ENCODE results near the gene YBX2. TPM values are rescaled to one million over a fixed set of nuclear protein-coding genes. Genes with fewer than 3 reads are reported as not detected.

Gene YBX2
- total RNA-seq, 3 donors from 2014 or later = 2.6 to 3.0 (median 2.9) TPM

DNA sequence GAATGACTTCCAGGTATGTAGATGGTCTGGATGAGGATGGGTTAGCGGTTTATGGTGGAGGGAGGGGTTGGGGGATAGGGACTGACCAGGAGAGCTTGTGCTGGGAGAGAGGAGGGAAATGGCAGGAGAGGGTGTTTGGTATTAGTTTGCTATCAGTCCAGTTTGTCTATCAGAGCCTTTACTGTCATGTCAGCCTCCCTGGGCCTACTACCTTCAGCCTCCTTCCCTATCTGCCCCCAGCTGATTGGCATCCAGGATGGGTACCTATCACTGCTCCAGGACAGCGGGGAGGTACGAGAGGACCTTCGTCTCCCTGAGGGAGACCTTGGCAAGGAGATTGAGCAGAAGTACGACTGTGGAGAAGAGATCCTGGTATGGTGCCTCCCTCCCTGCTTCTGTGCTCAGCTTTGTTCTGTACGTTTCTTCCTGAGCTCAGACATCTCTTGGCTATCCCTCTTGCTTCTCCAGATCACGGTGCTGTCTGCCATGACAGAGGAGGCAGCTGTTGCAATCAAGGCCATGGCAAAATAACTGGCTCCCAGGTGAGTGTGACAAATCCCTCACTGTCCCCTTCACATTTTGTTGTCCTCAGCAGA, 16.8 kb upstream of the YBX2 start:
- no peak for TF ChIP-seq POLR2A (IDR thresholded peaks at IDR 0.05)
- TF ChIP-seq, protein P1, sequence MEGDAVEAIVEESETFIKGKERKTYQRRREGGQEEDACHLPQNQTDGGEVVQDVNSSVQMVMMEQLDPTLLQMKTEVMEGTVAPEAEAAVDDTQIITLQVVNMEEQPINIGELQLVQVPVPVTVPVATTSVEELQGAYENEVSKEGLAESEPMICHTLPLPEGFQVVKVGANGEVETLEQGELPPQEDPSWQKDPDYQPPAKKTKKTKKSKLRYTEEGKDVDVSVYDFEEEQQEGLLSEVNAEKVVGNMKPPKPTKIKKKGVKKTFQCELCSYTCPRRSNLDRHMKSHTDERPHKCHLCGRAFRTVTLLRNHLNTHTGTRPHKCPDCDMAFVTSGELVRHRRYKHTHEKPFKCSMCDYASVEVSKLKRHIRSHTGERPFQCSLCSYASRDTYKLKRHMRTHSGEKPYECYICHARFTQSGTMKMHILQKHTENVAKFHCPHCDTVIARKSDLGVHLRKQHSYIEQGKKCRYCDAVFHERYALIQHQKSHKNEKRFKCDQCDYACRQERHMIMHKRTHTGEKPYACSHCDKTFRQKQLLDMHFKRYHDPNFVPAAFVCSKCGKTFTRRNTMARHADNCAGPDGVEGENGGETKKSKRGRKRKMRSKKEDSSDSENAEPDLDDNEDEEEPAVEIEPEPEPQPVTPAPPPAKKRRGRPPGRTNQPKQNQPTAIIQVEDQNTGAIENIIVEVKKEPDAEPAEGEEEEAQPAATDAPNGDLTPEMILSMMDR (IDR thresholded peaks at IDR 0.05) = no peak
- TF ChIP-seq POLR2AphosphoS5 (IDR thresholded peaks at IDR 0.05) = no peak
- H3K9me3 ChIP-seq = no peaks in the 10 kb centered on the region
- intact Hi-C loops (cut with DNase I; ENCODE audit: low total_unique reads) = no loop called here
- peaks cover 5 to 30% of the 10 kb centered on the region in 2 donors for H3K4me1 ChIP-seq
- no peak overlapping the region for H3K27ac ChIP-seq
- H3K27me3 ChIP-seq = no peaks in the 10 kb centered on the region
- H3K36me3 ChIP-seq = no peaks in the 10 kb centered on the region
- H3K4me3 ChIP-seq = no peak overlapping the region
- DNase-seq (ENCODE audit: low spot score in 2 of 2) = no peak

DNA sequence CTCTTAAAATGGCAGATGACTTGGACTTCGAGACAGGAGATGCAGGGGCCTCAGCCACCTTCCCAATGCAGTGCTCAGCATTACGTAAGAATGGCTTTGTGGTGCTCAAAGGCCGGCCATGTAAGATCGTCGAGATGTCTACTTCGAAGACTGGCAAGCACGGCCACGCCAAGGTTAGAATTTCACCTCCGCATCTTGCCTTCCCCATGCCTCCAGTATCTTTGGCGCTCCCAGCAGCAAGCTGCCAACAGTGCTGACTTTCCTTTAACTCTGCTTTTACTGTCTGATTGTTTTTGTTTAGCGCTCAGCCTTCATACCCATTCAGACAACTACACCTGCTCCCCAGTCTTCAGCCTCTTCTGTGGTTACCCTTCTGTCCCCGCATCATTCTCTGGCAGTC, 15.2 kb upstream of the YBX2 start:
- peaks cover 5 to 30% of the 10 kb centered on the region in 2 donors for H3K4me1 ChIP-seq
- intact Hi-C loops (cut with DNase I; ENCODE audit: low total_unique reads) = loop anchor here (5.0 kb wide), 1 partner anchor 248 kb away; the partner anchor contains the start of gene TNFSF13
- H3K27ac ChIP-seq = peak overlapping the region in 1 of 2 donors; percentile 98
- no peaks in the 10 kb centered on the region for H3K36me3 ChIP-seq
- no peaks in the 10 kb centered on the region for H3K9me3 ChIP-seq
- H3K4me3 ChIP-seq = peak overlapping the region; percentile 4 to 98 (median 12)
- TF ChIP-seq POLR2AphosphoS5 (IDR thresholded peaks at IDR 0.05) (no peak), POLR2A (IDR thresholded peaks at IDR 0.05) (no peak)
- TF ChIP-seq, protein P1 (IDR thresholded peaks at IDR 0.05) = no peak
- no peaks in the 10 kb centered on the region for H3K27me3 ChIP-seq
- no peak for DNase-seq (ENCODE audit: low spot score in 2 of 2)

DNA sequence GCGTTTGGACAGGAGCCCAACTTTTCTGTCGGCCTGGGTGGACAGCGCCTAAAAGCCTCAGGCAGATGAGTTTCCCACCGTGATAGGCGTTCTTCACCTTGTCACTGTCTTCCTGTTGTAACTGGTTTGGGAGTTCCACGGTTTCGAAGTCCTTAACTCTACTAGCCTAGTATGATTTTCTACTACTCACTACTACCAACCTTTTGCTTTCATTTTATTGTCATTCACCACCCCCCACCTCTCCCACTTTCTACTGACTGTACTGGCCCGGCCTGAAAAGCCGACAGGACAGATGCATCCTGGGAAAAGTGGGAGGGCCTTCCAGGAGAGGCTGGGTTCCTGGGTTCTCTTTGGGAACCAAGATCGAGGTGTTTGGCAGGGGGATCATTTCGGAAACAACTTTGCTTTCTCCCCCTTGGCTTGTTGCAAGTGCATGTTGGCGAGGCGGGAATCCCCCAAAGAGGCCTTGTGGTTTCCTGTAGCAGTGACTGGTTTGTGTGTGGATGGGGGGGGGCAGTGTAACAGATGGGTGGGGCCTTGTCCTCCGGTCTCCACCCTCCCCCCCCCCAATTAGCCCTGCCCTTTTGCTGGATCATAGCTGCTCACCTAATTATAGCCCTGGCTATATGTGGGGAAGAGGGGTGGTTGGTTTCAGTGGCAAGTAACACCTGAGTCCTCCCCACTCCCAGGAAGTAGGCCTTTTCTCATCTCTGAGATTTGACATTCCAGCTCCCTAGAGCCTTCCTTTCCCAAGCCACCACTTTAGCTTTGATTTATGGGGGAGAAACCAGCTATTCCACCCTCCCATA, 14.4 kb upstream of the YBX2 start:
- H3K4me1 ChIP-seq = peaks cover 5 to 22% of the 10 kb centered on the region in 2 donors
- no peaks in the 10 kb centered on the region for H3K27me3 ChIP-seq
- H3K27ac ChIP-seq = peak overlapping the region; percentile 98 to 99
- TF ChIP-seq, protein P1 (IDR thresholded peaks at IDR 0.05) = no peak
- TF ChIP-seq POLR2AphosphoS5 (IDR thresholded peaks at IDR 0.05) (peak in 1 of 3 donors; percentile 11), POLR2A (IDR thresholded peaks at IDR 0.05) (no peak)
- peak; percentile 74 to 85 for DNase-seq (ENCODE audit: low spot score in 2 of 2)
- intact Hi-C loops (cut with DNase I; ENCODE audit: low total_unique reads) = loop anchor here (5.0 kb wide), 1 partner anchor 248 kb away; the partner anchor contains the start of gene TNFSF13
- H3K36me3 ChIP-seq = no peaks in the 10 kb centered on the region
- H3K9me3 ChIP-seq = no peaks in the 10 kb centered on the region
- H3K4me3 ChIP-seq = peak overlapping the region; percentile 81 to 98 (median 98)

DNA sequence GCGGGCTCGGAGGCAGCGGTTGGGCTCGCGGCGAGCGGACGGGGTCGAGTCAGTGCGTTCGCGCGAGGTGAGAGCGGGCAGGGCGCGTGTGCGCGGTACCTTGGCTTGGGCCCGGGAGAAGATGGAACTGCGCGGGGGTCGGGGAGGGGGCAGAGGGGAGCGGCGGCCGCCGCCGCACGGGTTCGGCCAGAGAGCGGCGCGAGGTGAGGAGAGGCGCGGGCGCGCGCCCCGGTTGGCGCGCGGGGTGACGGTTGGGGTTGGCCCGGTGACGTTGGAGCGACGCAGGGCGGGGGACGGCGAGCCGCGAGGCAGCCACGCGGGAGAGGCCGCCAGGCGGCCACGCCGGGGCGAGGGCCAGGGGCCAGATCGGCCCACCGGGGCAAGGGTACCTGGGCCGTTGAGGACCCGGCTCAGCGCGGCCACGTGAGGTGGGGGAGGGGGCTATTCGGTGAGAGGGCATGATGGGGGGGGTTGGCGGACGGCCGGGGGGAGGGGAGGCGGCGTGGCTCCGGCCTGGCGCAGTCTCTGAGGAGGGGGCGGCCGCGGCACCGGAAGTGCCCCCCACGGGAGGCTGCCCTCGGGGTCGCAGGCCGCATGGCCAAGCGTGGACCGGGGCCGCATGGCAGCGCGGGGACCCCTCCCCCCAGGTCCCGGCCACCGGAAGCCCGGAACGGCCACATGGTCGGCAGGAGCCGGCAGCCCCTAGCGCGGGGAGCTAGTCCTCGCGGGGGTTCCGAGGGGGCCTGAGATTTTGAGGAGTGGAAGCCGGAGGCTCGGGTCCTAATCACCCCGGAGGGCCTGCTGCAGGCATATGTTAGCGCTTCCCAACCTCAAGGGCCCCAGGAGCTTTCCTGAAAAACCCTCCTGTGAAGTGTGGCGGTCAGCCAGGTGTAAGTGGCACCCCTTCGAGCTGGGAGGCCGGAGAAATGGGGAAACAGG, 13.5 kb upstream of the YBX2 start:
- no peaks in the 10 kb centered on the region for H3K9me3 ChIP-seq
- peak overlapping the region; percentile 98 to 99 for H3K27ac ChIP-seq
- H3K4me1 ChIP-seq = peaks cover 5 to 19% of the 10 kb centered on the region in 2 donors
- DNase-seq (ENCODE audit: low spot score in 2 of 2) = peak in 1 of 2 donors; percentile 41
- no peaks in the 10 kb centered on the region for H3K27me3 ChIP-seq
- no peaks in the 10 kb centered on the region for H3K36me3 ChIP-seq
- intact Hi-C loops (cut with DNase I; ENCODE audit: low total_unique reads) = loop anchor here (2.0 to 5.0 kb wide), 2 partner anchors 45 to 249 kb away; partner anchors contain the start of genes CLDN7 and TNFSF13
- TF ChIP-seq POLR2AphosphoS5 (IDR thresholded peaks at IDR 0.05) (peak in 1 of 3 donors; percentile 7), POLR2A (IDR thresholded peaks at IDR 0.05) (no peak)
- TF ChIP-seq, protein P1 (IDR thresholded peaks at IDR 0.05) = peak in 1 of 3 donors; percentile 10
- peak overlapping the region; percentile 81 to 98 (median 98) for H3K4me3 ChIP-seq
